ENCODE results near the gene VGLL4.

VGLL4 gene

DNA sequence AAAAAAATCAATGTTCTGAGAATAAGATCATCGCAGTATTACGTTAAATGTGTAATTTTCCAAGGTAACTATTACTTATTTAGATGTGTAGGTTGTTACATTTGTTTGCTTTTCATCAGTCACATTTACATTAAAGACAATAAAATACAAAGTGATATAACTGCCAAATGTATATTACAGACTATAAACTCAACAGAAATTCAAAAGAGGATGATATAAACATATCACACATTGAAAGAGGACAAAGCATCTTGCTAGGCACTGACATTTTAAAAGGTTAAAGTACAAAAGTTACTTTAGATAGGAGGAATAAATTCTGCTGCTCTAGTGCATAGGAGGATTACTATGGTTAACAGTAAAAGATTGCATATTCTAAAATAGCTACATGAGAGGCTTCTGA is 16.1 kb downstream of the VGLL4 start:
- DNase-seq (ENCODE audit: low read depth): no peak

DNA sequence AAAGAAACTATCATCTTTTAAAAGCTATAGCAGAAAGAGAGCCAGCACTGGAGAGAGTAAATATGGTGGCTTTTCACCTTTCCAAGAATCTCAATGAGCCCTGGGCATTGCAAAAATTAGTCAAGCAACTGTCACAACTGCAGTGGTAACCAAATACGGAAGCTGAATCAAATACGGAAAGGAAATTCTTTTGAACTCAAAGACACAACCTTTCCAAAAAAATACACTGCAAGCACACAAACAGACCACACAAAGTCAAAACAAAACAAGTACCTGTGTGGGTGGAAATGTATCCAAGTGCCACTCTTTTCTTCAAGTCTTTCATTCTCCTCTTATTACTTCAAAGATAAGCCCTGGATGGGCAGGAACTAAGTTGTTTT is 17.6 kb downstream of the VGLL4 start:
- DNase-seq (ENCODE audit: low read depth): no peak

DNA sequence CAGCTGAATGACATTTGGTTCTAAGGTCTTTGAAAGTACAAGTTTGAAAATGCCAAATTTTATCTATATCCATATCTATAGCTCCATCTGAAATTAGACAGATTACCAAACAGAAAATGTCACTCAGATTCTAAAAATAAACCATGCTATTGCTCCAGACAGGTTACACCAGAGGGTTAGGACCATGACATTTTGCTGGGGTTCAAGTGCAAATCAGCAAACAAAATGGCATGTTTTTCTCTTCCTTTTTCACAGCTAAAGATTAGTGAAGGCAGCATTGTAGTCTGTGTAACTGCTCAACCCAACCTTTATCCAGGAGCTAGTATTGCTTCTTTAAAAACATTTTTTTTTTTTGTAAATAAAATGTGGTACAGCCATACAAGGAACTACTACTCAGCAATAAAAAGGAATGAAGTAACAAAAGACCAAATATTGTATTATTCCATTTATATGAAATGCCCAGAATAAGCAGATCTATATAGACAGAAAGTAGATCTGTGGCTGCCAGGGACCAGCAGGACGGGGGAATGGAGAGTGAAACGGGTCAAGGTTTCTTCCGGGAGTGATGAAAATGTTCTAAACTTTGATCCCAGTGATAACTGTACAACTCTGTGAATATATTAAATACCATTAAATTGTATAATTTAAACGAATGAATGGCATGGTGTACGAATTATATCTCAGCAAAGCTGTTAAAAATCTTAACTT is 18.2 kb downstream of the VGLL4 start:
- no peak for DNase-seq (ENCODE audit: low read depth)

DNA sequence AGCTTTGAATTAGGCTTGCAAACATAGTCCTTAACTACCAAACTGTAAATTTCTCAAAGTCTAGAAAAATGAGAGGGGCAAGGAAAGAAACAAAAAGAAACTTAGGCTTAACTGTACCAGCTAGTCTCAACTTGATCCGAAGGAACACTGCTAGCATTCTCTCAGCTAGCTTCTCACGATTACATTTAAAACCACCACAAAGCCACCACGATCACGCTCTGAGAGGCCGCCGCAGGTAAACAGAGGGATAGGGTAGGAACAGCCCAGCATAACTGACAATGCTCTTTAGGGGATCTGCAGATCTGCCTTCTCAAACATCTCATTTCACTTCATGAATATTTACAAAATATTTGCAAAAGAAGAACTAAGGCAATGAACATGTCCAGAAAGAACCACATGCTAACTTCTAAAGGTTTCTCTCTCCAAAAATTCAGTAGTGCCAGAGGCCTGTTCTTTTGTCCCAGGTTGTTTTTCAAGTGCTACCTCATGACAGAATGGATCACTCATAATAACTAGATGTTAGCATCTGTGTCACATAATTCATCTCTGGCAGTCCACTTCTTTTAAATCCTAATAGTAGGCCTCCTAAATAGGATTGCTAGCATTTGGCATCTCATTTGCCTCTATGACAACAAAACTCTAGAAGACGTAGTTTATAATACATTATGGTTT is 18.9 kb downstream of the VGLL4 start:
- no peak for DNase-seq (ENCODE audit: low read depth)

DNA sequence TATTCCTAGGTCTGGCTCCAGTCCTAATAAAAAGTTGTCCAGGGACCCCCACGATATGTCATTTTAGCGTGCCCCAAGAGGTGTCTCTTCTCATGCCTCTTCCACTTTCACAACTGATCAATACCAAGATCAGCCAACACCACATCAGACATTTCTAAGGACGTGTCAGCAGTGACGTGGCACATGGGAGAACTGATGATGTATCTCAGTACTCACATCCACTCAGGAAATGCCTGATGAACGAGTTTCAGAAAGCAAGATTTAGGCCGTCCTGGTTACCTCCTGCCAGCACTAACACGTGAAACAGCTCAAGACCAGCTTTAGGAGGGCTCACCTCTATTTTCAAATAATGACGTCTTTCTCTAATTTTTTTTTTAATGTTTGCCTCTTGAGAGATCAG is 19.6 kb downstream of the VGLL4 start:
- peak; percentile 60 for DNase-seq (ENCODE audit: low read depth)

DNA sequence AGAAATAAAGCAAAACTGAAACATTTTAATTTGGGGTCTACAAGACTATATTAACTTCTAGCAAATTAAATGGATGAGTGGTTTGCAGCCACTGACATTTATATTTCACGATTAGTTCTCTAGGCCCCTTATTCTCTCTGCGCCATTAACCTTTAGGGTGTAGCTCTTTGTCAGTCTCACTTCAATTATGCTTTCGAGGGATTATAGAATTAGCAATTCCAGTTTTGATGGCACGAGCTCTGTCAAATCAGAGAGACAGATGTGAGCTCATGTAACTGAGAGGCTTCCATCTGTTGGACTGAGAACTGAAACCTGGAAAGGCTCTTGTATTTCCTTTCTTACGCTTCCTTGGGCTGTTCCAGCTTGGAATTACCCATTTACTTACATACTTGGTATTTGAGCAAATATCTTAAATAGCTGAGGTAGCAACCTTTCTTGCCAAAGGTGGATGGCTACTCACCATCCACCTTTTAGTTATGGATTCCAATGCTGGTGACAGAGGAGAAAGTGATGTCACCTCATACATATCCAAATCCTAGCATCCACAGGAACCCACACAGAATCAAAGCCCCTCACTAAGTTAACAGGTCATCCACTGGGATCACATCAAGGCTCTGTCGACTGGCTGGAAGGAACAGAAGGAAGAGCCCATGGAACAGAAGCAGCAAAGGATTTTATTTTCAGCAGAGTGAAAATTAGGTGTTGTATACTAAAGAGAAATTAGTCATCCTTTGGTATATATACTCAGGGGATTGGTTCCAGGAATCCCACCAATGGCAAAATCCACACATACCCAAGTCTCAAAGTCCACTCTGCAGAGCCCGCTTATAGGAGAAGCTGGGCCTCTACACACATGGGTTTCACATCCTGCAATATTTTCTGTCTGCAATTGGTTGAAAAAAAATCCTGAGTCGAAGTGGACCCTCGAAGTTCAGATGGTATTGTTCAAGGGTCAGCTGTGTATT is 20.8 kb downstream of the VGLL4 start:
- no peak for DNase-seq (ENCODE audit: low read depth)

DNA sequence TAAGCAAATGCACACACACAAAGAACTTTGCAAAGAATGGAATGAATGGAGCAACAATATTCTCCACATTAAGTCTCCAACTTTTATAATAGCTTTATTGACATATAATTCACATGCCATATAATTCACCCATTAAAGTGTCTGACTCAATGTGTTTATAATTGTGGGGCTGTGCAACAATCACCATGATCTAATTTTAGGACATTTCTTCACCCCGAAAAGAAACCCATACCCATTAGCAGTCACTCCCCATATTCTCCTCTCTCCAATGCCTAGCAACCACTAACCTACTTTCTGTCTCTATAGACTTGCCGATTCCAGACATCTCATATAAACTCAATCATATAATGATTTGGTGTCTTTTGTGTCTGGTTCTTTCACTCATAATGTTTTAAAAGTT is 22.6 kb downstream of the VGLL4 start:
- no peak for DNase-seq (ENCODE audit: low read depth)

DNA sequence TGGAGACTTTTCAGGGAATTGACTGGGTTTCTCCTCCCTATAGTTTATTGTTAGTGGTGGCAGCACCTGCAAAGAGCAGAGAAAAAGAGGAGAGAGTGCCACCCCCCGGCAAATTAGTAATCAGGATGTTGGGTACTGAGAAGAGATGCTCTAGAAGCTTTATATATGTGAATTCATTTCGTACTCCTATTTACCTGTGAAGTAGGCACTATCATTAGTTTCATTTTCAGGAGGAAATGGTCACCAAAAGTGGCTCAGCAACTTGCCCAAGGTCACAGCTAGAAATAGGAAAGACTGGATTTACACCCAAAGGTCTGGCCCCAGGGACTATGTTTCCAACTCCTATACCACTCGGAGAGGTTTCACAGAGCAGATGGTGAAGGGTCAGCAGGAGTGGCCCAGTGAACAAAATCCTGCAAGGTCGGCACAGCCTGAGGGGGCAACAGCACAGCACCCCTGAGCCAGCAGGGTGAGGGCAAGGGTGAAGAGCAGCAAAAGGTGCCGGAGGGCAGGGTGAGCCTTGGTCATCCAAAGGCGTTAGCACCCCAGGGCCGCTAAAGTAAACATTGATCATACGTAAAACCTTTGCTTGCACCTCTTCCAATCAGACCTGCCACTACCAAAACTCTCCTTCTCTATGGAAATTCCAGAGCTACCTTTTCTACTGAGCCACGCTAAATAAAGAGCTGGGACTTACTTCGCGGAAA is 23.6 kb downstream of the VGLL4 start:
- DNase-seq (ENCODE audit: low read depth): no peak

DNA sequence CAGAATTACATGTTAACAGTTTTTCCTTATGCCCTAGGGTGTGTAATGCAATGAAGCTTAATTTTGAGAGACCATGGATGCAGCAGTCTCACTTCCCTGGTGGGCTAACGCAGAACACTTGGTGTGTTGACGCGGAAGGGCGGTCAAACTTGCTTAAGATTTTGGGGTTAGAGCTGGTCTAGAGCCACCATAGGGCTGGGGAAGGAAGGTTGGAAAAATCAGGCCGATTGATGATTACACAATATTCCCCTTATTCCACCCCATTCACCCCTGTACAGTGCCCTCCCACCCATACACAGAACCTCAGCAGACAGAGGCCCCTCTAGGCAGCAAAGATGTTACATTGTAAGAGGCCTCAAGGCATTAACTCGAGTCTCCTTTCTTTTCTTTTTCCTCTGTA is 24.3 kb downstream of the VGLL4 start:
- no peak for DNase-seq (ENCODE audit: low read depth)

DNA sequence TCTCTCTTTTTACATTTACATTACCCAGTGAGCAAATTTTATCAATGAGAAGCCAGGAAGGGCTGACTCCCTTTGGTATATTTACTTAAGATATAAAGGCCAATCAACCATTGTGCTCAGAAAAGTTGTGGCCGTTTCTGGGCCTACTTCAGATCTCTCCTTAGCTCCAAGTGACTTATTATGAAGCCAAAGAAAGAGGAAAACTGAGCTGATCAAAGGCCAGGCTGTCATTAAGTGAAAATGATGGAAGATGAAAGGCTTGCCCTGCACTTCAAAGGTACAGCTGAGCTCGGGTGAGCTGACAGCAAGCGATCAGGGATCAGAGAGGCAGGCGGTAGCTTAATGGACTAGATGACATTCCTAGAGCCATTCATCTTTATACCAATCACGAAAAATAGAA is 24.8 kb downstream of the VGLL4 start:
- no peak for DNase-seq (ENCODE audit: low read depth)

DNA sequence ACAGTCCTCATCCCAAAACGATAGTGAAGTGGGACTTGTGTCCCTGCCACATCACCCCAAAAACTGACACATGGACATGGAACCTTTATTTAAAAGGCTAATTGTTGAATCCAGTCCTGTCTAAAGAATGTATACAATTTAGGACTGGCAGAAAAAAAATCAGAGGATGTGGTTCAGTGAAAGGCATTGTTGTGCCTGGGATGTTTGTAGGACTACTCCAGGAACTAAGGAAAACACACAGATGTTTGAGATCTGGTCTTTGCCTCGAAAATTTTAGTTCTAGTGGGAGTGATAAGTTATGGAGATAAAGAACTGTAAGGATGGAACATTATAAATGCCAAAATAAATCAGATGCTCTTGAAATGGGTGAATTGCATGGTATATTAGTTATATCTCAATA is 27.2 kb downstream of the VGLL4 start:
- no peak for DNase-seq (ENCODE audit: low read depth)

DNA sequence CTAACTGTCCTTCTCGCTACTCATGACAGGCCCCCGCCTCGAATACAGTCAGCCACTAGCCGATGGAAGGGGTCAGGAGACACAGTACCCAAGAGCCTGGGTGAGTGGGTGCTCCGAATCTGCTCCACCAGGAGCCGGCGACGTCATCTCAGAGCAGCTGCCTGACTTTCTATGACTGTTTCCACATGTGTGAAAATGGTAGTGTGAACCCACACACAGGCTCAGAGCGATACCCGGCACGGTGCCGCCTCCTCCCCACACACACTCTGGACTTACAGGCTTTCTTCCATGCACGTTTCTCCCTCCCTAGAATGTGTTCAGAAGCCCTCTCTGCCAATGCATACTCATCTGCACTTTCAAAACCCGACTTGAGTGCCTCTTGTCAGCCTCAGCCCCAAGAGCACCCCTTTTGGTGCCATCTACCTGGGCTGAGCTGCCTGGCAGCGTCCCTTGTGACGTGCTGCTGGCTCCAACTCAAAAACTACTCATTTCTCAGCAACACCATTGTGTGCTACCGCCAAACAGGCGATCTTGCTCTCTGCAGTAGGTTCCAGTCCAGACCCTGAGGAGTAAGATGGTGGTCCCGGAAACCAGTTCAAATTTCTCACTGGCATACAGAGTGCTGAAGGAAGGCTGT is 29.7 kb downstream of the VGLL4 start:
- no peak for DNase-seq (ENCODE audit: low read depth)

DNA sequence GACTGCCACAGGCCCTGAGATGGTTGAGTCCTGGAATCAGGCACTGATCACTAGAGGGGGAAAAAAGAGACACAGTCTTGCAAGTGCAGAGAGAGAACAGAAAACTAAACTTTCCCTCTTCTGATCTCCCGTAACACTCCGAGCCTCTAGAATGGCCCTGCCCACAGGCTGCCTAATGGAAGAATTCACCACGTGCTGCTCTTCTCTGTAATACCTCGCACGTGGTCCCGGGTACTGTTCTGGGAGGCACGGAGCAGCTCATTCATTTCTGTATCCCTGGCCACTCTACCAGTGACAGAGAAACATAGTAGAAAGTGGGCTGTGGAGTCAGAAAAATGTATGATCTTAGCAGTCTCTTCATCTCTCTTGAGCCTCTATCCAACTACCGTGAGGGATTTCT is 30.4 kb downstream of the VGLL4 start:
- no peak for DNase-seq (ENCODE audit: low read depth)

DNA sequence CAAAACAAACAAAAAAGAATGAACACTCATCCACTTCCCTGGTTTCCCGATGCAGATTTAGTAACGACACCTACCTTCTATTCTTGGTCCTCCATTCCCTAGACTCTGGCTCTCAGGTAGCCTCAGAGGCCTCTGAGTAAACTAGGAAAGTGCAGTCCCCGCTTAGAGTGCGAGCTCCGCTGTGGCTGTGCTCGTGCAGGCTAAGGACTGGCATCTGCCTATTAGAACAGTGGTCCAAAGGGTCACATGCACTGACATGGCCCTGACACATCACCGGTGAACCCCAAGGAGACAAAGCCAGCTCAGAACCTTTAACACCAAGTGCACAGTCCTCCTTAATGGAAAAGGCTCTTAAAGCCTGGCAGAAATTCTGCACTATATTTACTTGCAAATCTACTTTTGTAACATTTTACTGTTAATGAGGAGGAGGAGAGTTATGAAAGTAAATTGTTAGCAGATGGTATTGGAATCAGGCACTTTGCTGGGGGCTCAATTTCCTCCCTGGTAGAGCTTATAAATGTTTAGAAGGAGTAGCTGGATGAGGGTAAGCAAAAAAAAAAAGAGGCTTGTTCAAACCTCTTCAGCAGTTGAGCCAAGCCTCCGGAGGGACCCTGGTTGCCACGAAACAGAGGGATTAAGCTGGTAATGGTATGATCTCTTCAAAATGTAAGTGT is 31.1 kb downstream of the VGLL4 start:
- no peak for DNase-seq (ENCODE audit: low read depth)

DNA sequence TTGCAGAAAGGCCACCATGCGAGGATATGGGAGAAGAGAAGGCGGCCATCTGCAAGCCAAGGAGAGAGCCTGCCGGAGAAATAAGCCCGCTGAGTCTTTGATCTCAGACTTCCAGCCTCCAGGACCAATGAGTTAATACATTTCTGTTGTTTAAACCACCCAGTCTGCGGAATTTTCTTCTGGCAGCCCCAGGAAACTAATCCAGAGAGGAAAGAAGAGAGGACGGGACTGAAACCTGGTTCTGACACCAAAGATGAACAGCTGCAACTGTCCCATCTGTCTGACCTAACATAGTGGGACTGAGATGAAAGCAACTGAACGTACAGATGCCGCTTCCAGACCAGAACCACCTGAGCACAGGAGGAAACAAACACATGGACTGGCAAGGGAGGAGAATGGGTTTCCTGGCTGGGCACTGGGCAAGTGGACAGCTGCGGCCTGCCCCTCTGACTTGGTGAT is 32.3 kb downstream of the VGLL4 start:
- no peak for DNase-seq (ENCODE audit: low read depth)

DNA sequence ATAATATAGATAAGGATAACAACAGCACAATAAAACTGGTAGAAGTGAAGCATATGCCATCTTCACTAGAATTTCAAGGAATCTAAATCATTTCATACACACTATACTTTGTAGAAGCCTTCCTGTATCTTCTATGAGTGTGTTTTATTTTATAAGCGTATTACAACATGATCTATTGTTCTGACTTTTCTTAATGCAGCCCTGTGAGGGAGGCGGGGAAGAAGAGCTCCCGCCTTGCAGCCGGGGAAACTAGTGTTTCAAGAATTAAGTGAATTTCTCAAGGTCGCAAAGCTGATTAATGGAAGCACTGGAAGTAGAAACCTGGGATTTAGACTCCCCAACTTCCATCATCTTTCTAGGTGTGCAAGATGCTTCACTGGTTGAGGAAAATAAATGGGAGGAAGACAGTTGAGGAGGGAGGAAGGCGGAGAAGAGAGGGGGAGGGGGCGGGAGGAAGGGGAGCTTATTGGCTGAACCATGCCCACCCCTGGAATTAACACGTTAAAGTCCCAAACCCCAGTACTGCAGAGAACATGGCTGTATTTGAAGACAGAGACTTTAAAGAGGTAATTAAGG is 32.9 kb downstream of the VGLL4 start:
- no peak for DNase-seq (ENCODE audit: low read depth)

DNA sequence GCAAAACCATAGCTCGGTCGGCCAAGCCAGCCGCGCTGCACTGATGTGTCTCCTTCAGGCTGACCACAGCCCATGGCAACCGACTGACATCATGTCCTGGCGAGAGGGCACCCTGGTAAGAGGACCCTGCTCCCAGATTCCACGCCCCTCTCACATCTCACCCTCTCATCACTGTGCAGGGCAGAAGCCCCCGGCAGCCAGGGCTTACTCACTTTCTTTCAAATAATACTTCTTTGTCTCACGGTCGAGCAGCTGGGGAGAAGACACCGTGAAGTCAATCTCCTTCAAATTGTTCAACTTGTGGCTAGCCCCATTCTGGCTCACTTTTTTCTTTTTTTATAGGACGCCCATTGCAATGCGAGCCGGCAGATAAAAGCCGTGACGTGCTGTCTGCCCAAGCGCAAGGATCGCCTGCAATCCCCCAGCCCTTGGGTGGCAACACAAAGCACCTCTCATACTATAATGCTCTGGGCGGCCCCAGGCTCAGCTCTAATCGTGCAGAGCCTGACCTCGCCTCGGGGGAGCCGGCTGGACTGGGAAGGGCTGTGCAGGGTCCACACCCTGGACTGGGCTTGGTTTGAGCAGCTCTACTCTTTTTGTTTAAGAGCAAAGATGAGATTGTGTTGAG is 33.6 kb downstream of the VGLL4 start:
- no peak for DNase-seq (ENCODE audit: low read depth)

DNA sequence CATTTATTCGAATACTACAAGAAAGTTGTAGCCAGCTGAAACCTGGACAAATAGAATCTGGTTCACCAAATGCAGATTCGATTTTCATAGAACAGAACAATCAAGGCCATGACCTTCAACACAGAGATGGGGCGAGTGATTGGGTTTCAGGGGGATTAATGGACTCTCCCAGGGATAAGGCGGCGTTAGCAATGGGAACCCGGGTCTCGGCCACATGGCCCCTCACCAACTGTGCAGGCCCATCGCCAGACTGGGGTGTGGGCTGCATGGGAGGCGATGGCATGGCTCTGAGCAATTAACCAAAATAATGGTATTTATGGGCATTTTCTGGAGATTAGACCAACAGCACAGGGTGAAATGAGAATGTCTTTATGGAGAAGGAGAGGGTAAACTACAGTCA is 34.2 kb downstream of the VGLL4 start:
- no peak for DNase-seq (ENCODE audit: low read depth)

DNA sequence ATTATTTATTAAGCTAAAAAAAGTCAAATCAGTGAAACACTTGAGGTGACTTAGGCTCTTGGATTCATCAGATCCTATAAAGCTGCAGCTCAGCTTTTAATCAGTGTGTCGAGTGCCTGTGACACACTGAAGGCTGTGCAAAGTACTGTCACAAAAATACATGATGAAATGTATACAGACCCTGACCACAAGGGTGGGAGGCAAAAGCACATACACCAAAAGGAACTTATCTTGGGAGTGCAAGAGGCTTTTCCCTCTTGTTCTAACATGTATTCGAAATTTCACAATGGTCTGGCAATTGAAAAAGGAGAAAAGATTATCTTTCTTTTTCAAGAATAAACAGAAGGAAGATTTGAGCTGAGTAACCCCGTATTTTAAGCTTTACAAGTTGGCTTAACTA is 35.9 kb downstream of the VGLL4 start:
- DNase-seq (ENCODE audit: low read depth): no peak

DNA sequence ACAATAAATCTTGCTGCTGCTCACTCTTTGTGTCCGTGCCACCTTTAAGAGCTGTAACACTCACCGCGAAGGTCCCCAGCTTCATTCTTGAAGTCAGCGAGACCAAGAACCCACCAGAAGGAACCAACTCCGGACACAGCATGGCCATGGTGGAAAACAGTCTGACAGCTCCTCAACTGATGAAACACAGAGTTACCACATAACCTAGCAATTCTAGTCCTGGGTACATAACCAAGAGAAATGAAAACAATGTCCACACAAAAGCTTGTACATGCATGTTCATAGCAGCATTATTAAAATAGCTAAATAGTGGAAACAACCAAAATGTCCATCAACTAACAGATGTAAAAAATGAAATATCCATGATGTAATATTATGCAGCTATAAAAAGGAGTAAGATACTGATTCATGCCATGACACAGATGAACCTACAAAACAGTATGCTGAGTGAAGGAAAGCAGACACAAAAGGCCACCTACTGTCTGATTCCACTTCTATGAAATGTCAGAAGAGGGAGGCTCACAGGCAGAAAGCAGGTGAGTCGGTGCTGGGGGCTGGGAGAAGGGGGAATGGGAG is 36.8 kb downstream of the VGLL4 start:
- DNase-seq (ENCODE audit: low read depth): no peak

Data from stimulated activated CD4-positive, alpha-beta T cell treated with anti-CD3 and anti-CD28 coated beads, Interleukin-2, amount 100 ng/mL, for 4 hours (primary cell).